Heart right ventricle (tissue), 16 donors: ENCODE data around the gene ZNHIT1. TPM values are rescaled to one million over a fixed set of nuclear protein-coding genes. Genes with fewer than 3 reads are reported as not detected.

Experiments used
- ATAC-seq, 8 donors: fragments of 200-7000 bp; cut with Tn5 transposase; one replicate each; pipeline ENCODE4 v1.9.1; 2020; ENCODE audit warnings: mild to moderate bottlenecking in 8 of 8, moderate library complexity in 8 of 8, moderate number of reproducible peaks in 1 of 8
- DNase-seq, 2 donors: peaks; one replicate each; pipeline ENCODE4 v3.0.0-alpha.2; 2020
- H3K27ac ChIP-seq, 10 donors: fragments of 200-600 bp; sonication (generic) in 2 of 10; one replicate each; pipeline versions ENCODE4 v1.5.0 to v1.8.0; 2020 to 2022; ENCODE audit warnings: mild to moderate bottlenecking in 3 of 10
- H3K27me3 ChIP-seq, 7 donors: fragments of 200-600 bp; one replicate each; pipeline ENCODE4 v1.8.0; 2021 to 2022; ENCODE audit warnings: mild to moderate bottlenecking in 2 of 7
- H3K36me3 ChIP-seq, 9 donors: fragments of 200-600 bp; sonication (generic) in 1 of 9; one replicate each; pipeline versions ENCODE4 v1.5.0 to v1.8.0; 2020 to 2022; ENCODE audit warnings: mild to moderate bottlenecking in 2 of 9
- H3K4me1 ChIP-seq, 9 donors: fragments of 200-600 bp; sonication (generic) in 1 of 9; one replicate each; pipeline versions ENCODE4 v1.5.0 to v1.8.0; 2020 to 2022; ENCODE audit warnings: mild to moderate bottlenecking in 4 of 9
- H3K4me3 ChIP-seq, 10 donors: fragments of 200-600 bp; sonication (generic) in 2 of 10; one replicate each; pipeline versions ENCODE4 v1.5.0 to v1.8.0; 2020 to 2022; ENCODE audit warnings: mild to moderate bottlenecking in 7 of 10, moderate library complexity in 2 of 10
- H3K9me3 ChIP-seq, 11 donors: fragments of 200-600 bp in 10 of 11; sonication (generic) in 2 of 11; one replicate each; pipeline versions ENCODE4 v1.5.0 to v1.8.0; 2013 to 2022; ENCODE audit warnings: mild to moderate bottlenecking in 2 of 11, control low read depth in 1 of 11, moderate library complexity in 1 of 11
- CTCF ChIP-seq, 9 donors: fragments of 200-600 bp; sonication (generic) in 2 of 9; IDR thresholded peaks; one replicate each; pipeline versions ENCODE4 v1.5.0 to v1.8.0; 2021 to 2022; ENCODE audit warnings: antibody characterized with exemption in 9 of 9, mild to moderate bottlenecking in 5 of 9, moderate library complexity in 1 of 9
- WGBS, 2 donors: extraction: QIAGEN DNeasy Blood & Tissue Kit; methylation state at CpG; one replicate each; pipeline ENCODE4 v1.1.7; 2013; ENCODE audit warnings: inconsistent platforms in 1 of 2; 5-methylcytosine and 5-hydroxymethylcytosine counted together
- intact Hi-C, 10 donors: fragments of 100-400 bp; cut with DNase I; formaldehyde crosslinking; loops; one replicate each; pipeline versions ENCODE4 v1.11.1 to v1.14.2; 2022
- polyA plus RNA-seq, 2 donors: library from polyadenylated mRNA; stranded (reverse); fragments of 200-250 nt; gene quantifications; one replicate each; pipeline ENCODE4 v1.2.3, GENCODE V29; 2013
- total RNA-seq, 10 donors: library from RNA; stranded (reverse); fragmentation: NEBNext Ultra II Directional in 3 of 10; extraction: Animal tissue kit (Norgen Biotek cat#: 25700) in 3 of 10; gene quantifications; one replicate each; pipeline versions ENCODE4 v1.2.1 to v1.2.4, GENCODE V29; 2021 to 2023
- donor health status: Arrhythmogenic right ventricular cardiomyopathy.
- donor health status: ischemic (EF 13 %, LVEDD 7.1; RV severe dilation, severe dysfunction).
- donor health status: healthy with polysubstance abuse.
- donor health status: DM: no; HTN: yes; CAD: no.
- donor health status: DM: no; HTN: no; CAD: no.
- donor health status: ischemic (EF 25% LVEDD 6.9; RV normal size, moderate dysfunction).
- donor health status: ischemic (EF 25% LVEDD 5.7; RV mildly dilated, moderate dysfunction).
- donor health status: healthy.
- donor health status: DM: yes; HTN: yes; CAD: no.
- donor health status: Ischemic cardiomyopathy.
- donor health status: ischemic (EF 35%, LVEDD 5.7; RV mildly dilated, moderate dysfunction).
- donor health status: nonischemic (EF 11% LVEDD 7.7; RV severe dilation, severe dysfunction).
- donor health status: DM: yes; HTN: yes; CAD: no.
- donor health status: PGD.
- donor health status: ischemic (EF 29% LVEDD 5.4; RV normal size, mild dysfunction).
- donor health status: nonischemic (EF 23%, LVEDD 6.1; RV moderate dilation, normal function).

ZNHIT1 gene
- total and polyA plus RNA-seq, 12 donors = 45.4 to 194 (median 52.6) TPM

GRCh38 chr7:101241443-101242349 is 23.7 kb downstream of the ZNHIT1 start:
- intact Hi-C loops = no loop called here
- H3K36me3 ChIP-seq = peaks cover 0 to 63% (median 17%) of the 10 kb centered on the region in 9 donors

GRCh38 chr7:101243646-101244374 is 25.8 kb downstream of the ZNHIT1 start:
- Histone ChIP-seq H3K9me3 (no peaks in the 10 kb centered on the region), H3K4me1 (peaks cover 14 to 71% (median 56%) of the 10 kb centered on the region in 9 donors), H3K4me3 (peak overlapping the region; percentile 73 to 89 (median 82)), H3K27ac (peak overlapping the region; percentile 91 to 98 (median 95)), H3K36me3 (peaks cover 0 to 63% (median 17%) of the 10 kb centered on the region in 9 donors), H3K27me3 (no peaks in the 10 kb centered on the region)
- TF ChIP-seq CTCF (IDR thresholded peaks at IDR 0.05) = no peak
- intact Hi-C loops = loop anchor here in 7 of 10 donors (1.0 to 2.0 kb wide), 3 partner anchors 25 to 27 kb away; partner anchors contain the start of genes PLOD3 (in 6 of the 7) and ZNHIT1 (in 1 of the 7)
- WGBS, 2 donors = 13 to 21% methylated on average over 28 of the region's 28 CpGs
- DNase-seq (peak in 1 of 2 donors; percentile 43), ATAC-seq (peak in 3 of 8 donors; percentile 0 to 1 (median 1))

More at GRCh38 chr7:101241443-101242349, 23.7 kb downstream of the ZNHIT1 start:
- Histone ChIP-seq H3K27me3 (no peaks in the 10 kb centered on the region), H3K9me3 (no peaks in the 10 kb centered on the region), H3K27ac (peak overlapping the region in 2 of 10 donors; percentile 44 to 96), H3K4me3 (no peak overlapping the region), H3K4me1 (peaks cover 26 to 91% (median 76%) of the 10 kb centered on the region in 9 donors)
- DNase-seq = no peak
- TF ChIP-seq CTCF (IDR thresholded peaks at IDR 0.05) = no peak
- WGBS, 2 donors = 85 to 88% methylated on average over 16 of the region's 16 CpGs
- no peak for ATAC-seq

GRCh38 chr7:101244375-101245146 is 26.6 kb downstream of the ZNHIT1 start, which contains the start of gene FIS1:
Gene FIS1, minus strand, starts transcription at chr7:101245081. Its CDS starts 77 bp downstream, at chr7:101245004.
- Histone ChIP-seq H3K27me3 (no peaks in the 10 kb centered on the region), H3K36me3 (peaks cover 0 to 63% (median 13%) of the 10 kb centered on the region in 9 donors), H3K9me3 (no peaks in the 10 kb centered on the region), H3K27ac (peak within 1 kb of the TSS; percentile 91 to 98 (median 95)), H3K4me3 (peak within 1 kb of the TSS; percentile 73 to 89 (median 82)), H3K4me1 (peaks cover 11 to 64% (median 49%) of the 10 kb centered on the region in 9 donors)
- 0% methylated on average over 45 of the region's 45 CpGs for WGBS, 2 donors
- intact Hi-C loops = loop anchor here in 7 of 10 donors (1.0 to 2.0 kb wide), 3 partner anchors 26 to 28 kb away; partner anchors contain the start of genes PLOD3 (in 6 of the 7) and ZNHIT1 (in 1 of the 7)
- TF ChIP-seq CTCF (IDR thresholded peaks at IDR 0.05) = peak; percentile 89 to 99 (median 95)
- DNase-seq (peak; percentile 92 to 95), ATAC-seq (peak; percentile 97 to 99 (median 99))
